Body of pancreas (tissue), 4 donors: ENCODE results near the gene NPTN.
"Not testable (repeated sequence)": the region's sequence is repeated elsewhere in the genome, so short reads cannot be mapped to it uniquely, and the experiment has no call there.

Experiments
- CTCF ChIP-seq, 7 experiments: fragments of 450-650 bp in 4 of 7; fragments of 200-600 bp in 3 of 7; sonication (generic) in 3 of 7; IDR thresholded peaks; one replicate each; pipeline ENCODE4 v1.5.1; 2016 to 2019; ENCODE audit warnings: antibody characterized with exemption in 7 of 7
- POLR2A ChIP-seq, 3 donors: fragments of 450-650 bp; IDR thresholded peaks; one replicate each; pipeline ENCODE4 v1.6.1; 2016; ENCODE audit warnings: antibody characterized with exemption in 3 of 3, mild to moderate bottlenecking in 2 of 3

- not testable (repeated sequence) for TF ChIP-seq CTCF, POLR2A (IDR thresholded peaks at IDR 0.05)
Measured at GRCh38 chr15:73548925-73549324, 84.3 kb downstream of the NPTN start.
